ENCODE data around the gene TNFRSF25.

DNA sequence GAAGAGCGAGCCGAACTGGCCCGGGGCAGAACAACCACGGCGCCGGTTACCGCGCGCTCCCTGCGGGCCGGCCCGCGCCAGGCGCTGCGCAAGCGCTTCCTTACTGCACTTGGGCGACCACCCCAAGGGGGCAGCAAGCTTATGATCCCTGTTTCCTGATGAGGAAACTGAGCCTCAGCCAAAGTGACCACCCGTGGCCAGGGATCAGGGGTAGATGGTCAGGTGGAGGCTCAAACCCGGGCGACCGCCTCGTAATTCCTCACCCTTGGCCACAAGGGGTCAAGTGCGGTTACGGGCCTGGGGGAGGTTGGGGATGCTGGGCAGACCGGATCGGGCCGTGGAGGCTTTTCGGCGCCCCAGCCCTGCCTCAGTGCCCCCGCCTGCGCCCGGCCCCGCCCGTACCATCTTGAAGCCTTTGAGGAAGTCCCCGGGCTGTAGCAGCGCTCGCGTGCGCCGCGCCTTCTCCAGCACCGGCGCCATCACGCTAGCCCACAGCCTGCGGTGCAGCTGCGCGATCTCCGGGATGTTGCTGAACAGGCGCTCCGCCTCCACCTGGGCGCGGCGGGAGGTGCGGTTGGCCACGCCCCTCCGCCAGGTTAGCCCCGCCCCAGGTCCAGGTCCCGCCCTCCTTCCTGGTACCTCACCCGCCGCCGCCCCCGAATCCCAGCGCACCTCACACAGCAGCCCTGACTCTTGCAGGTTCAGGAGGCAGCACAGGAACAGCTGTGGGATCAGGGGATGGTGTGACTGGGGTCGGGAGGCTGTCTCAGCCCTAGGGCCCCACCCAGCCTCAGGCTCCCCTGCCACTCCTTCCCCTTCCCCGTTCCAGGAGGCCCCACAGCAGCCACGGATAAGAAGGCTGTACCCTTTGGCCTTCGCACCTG is 5.4 kb upstream of the TNFRSF25 start:
- TF ChIP-seq, protein P1, sequence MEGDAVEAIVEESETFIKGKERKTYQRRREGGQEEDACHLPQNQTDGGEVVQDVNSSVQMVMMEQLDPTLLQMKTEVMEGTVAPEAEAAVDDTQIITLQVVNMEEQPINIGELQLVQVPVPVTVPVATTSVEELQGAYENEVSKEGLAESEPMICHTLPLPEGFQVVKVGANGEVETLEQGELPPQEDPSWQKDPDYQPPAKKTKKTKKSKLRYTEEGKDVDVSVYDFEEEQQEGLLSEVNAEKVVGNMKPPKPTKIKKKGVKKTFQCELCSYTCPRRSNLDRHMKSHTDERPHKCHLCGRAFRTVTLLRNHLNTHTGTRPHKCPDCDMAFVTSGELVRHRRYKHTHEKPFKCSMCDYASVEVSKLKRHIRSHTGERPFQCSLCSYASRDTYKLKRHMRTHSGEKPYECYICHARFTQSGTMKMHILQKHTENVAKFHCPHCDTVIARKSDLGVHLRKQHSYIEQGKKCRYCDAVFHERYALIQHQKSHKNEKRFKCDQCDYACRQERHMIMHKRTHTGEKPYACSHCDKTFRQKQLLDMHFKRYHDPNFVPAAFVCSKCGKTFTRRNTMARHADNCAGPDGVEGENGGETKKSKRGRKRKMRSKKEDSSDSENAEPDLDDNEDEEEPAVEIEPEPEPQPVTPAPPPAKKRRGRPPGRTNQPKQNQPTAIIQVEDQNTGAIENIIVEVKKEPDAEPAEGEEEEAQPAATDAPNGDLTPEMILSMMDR (IDR thresholded peaks at IDR 0.05), result peak in 1 of 6 experiments; percentile 10
- peak; percentile 45 to 67 for TF ChIP-seq POLR2A (IDR thresholded peaks at IDR 0.05)
